SK-N-MC (cell line): ENCODE data around the gene LGI2.

Source experiments
- EZH2 ChIP-seq: fragments of 200-600 bp; sonication (generic); IDR thresholded peaks from one replicate; pipeline ENCODE4 v1.6.1; 2017; ENCODE audit warnings: antibody characterized with exemption
- POLR2AphosphoS5 ChIP-seq: IDR thresholded peaks from 2 replicates; pipeline ENCODE4 v1.6.1; 2012; ENCODE audit warnings: mild to moderate bottlenecking, low read depth, low read length, borderline replicate concordance

DNA sequence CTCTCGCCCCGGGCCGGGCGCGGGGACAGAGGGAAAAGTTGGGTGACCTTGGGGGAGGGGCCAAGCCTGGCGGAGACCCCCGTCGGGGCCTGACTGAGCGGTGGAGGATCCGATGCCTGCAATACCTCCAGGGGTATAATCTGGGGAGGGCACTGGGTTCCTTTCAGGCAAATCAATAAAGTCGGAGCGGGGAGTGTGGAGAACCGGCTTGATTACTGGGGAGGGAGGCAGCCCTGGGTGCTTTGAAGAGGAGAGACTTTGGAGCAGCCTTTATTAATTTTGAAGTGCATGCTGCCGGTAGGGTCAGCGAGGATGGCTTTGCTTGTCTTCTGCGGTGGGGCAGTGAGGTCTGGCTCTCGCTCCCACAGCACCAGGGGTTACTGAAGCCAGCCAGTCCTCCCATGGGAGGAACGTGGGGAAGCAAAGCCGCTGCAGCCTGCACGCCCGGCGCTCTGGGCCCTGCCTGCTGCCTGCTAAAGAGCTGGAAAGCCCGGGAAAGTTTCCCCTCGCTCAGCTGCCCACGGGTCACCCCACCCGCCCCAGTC is 403 bp upstream of the LGI2 start:
- TF ChIP-seq EZH2: no peak
- no peak for TF ChIP-seq POLR2AphosphoS5
